HL-60 (cell line): ENCODE results near the gene CHRNG.

ENCODE experiments used
- DNase-seq, 2 experiments: peaks; one replicate each; pipeline ENCODE4 v3.0.0-alpha.2; 2010 to 2020; ENCODE audit warnings: low read depth in 1 of 2, low spot score in 1 of 2
- H3K27ac ChIP-seq: fragments of 250-450 bp; sonication (Bioruptor Pico); replicated peaks from 2 replicates; pipeline ENCODE4 v1.5.1; 2020; ENCODE audit warnings: mild to moderate bottlenecking, moderate library complexity
- H3K27me3 ChIP-seq: fragments of 250-450 bp; sonication (Bioruptor Pico); 2 replicates; pipeline ENCODE4 v1.5.1; 2021; ENCODE audit warnings: mild to moderate bottlenecking, moderate library complexity; ENCODE audit not compliant: insufficient read depth, poor library complexity, severe bottlenecking
- H3K4me3 ChIP-seq: replicated peaks from 2 replicates; pipeline ENCODE4 v1.5.1; 2011; ENCODE audit warnings: mild to moderate bottlenecking, control low read depth, low read length; ENCODE audit not compliant: insufficient read depth
- GABPA ChIP-seq: IDR thresholded peaks from 2 replicates; pipeline ENCODE4 v1.6.1; 2012; ENCODE audit warnings: low read depth
- POLR2AphosphoS5 ChIP-seq: IDR thresholded peaks from 2 replicates; pipeline ENCODE4 v1.6.1; 2012; ENCODE audit warnings: low read depth
- SPI1 ChIP-seq: IDR thresholded peaks from 2 replicates; pipeline ENCODE4 v1.6.1; 2012; ENCODE audit warnings: low read depth, mild to moderate bottlenecking, borderline replicate concordance
- long read RNA-seq: library from polyadenylated mRNA; unstranded; transcript quantifications from one replicate; pipeline ENCODE4 v2.0.0, GENCODE V29; 2020
- TF ChIP-seq, protein P1 (sequence below): IDR thresholded peaks from one replicate; pipeline ENCODE4 v1.5.1; 2011; ENCODE audit warnings: low read length, control low read depth, inconsistent platforms; ENCODE audit not compliant: insufficient read depth
- TF ChIP-seq, protein P2 (sequence below): IDR thresholded peaks from 2 replicates; pipeline ENCODE4 v1.6.1; 2012; ENCODE audit warnings: low read depth; ENCODE audit not compliant: insufficient replicate concordance

CHRNG gene, protein sequence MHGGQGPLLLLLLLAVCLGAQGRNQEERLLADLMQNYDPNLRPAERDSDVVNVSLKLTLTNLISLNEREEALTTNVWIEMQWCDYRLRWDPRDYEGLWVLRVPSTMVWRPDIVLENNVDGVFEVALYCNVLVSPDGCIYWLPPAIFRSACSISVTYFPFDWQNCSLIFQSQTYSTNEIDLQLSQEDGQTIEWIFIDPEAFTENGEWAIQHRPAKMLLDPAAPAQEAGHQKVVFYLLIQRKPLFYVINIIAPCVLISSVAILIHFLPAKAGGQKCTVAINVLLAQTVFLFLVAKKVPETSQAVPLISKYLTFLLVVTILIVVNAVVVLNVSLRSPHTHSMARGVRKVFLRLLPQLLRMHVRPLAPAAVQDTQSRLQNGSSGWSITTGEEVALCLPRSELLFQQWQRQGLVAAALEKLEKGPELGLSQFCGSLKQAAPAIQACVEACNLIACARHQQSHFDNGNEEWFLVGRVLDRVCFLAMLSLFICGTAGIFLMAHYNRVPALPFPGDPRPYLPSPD
- long read RNA-seq, partial matches to known transcripts: 0 of 1 reads
- long read RNA-seq, other reads (novel, unspliced or antisense): 1 of 1 reads

DNA sequence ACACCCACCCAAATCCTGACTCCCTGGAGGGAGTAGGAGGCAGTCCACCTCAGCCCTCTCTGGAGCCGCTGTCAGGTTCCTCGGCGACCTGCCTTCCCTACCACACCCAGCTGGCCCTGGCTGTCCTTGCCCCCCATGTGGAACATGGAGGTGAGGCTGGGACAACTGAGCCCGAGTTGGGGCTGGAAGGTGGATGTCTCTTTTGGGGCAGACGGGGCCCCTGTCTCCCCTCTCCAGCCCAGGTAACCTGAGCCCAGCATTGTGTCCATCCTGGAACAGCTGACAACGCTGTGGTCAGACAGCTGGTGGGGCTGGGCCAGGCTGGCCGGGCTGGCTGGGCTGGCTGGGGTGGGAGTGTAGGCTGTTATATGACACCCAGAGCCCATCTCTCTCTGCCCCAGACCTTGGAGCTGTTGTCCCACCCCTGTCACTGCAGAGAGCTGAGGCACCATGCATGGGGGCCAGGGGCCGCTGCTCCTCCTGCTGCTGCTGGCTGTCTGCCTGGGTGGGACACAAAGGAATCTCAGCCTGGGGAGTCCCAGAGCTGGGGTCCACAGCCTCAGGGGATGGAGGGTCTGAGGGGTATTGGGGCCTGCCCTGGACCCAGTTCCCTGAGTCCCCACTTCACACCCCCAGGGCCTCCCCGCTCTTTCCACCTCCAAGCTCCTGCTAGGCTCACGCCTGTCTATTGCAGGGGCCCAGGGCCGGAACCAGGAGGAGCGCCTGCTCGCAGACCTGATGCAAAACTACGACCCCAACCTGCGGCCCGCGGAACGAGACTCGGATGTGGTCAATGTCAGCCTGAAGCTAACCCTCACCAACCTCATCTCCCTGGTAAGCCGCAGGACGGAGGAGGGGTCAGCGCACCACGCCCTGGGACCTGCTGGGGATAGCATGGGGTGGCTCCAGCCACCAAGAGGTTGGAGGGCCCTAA is at the start of gene CHRNG:
Gene CHRNG (plus strand): TSS at position 395 of the 934 bp plus-strand sequence. CDS start 56 bp downstream, at position 451.
- TF ChIP-seq, protein P1, sequence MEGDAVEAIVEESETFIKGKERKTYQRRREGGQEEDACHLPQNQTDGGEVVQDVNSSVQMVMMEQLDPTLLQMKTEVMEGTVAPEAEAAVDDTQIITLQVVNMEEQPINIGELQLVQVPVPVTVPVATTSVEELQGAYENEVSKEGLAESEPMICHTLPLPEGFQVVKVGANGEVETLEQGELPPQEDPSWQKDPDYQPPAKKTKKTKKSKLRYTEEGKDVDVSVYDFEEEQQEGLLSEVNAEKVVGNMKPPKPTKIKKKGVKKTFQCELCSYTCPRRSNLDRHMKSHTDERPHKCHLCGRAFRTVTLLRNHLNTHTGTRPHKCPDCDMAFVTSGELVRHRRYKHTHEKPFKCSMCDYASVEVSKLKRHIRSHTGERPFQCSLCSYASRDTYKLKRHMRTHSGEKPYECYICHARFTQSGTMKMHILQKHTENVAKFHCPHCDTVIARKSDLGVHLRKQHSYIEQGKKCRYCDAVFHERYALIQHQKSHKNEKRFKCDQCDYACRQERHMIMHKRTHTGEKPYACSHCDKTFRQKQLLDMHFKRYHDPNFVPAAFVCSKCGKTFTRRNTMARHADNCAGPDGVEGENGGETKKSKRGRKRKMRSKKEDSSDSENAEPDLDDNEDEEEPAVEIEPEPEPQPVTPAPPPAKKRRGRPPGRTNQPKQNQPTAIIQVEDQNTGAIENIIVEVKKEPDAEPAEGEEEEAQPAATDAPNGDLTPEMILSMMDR: no peak
- TF ChIP-seq, protein P2, sequence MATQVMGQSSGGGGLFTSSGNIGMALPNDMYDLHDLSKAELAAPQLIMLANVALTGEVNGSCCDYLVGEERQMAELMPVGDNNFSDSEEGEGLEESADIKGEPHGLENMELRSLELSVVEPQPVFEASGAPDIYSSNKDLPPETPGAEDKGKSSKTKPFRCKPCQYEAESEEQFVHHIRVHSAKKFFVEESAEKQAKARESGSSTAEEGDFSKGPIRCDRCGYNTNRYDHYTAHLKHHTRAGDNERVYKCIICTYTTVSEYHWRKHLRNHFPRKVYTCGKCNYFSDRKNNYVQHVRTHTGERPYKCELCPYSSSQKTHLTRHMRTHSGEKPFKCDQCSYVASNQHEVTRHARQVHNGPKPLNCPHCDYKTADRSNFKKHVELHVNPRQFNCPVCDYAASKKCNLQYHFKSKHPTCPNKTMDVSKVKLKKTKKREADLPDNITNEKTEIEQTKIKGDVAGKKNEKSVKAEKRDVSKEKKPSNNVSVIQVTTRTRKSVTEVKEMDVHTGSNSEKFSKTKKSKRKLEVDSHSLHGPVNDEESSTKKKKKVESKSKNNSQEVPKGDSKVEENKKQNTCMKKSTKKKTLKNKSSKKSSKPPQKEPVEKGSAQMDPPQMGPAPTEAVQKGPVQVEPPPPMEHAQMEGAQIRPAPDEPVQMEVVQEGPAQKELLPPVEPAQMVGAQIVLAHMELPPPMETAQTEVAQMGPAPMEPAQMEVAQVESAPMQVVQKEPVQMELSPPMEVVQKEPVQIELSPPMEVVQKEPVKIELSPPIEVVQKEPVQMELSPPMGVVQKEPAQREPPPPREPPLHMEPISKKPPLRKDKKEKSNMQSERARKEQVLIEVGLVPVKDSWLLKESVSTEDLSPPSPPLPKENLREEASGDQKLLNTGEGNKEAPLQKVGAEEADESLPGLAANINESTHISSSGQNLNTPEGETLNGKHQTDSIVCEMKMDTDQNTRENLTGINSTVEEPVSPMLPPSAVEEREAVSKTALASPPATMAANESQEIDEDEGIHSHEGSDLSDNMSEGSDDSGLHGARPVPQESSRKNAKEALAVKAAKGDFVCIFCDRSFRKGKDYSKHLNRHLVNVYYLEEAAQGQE: no peak
- TF ChIP-seq SPI1 (no peak), GABPA (no peak), POLR2AphosphoS5 (no peak)
- Histone ChIP-seq H3K27me3 (no peaks in the 10 kb centered on the region), H3K27ac (no peak within 1 kb of the TSS), H3K4me3 (no peak within 1 kb of the TSS)
- DNase-seq: no peak

DNA sequence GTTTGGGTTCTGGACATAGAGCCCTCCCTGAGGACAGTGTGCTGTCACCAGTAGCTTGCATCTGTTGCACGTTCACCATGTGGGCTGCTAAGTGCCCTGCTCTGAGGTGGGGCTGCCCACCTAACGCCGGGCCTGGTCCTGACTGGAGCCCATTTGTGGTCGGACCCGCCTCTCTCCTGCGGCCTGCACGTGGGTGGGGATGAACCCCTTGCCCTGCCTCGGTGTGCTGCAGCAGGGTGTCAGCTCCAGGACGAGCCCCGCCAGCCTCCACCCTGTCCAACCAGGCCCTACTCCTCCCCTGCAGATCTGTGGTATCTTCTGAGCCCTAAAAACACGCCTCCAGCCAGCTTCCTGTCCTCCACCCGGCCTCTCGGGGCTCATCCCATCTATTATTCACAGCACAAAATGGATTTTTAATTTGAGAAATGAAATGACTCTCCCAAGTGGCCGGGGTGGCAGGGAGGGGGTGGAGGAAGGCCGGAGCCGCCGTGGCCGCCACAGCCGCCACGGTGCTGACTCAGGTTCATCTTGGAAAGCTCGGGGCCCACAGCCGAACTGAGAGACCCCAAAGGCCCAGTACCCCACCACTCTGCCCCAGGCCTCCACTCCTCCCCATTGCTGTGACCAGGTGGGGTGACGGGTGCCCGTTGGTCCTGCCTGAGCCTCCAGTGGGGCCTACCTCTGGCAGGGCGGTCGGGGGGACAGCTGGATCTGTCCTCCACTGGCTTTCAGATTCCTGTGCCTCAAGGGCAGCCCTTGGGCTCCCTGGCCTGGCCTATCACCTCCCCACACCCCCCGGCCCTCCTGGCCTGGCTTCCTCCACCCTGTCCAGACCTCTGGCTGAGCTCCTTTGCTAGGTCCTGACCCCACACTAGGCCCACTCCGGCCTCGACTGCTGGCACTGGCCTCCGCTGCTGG is 49.0 kb upstream of the CHRNG start:
- TF ChIP-seq, protein P2: no peak
- Histone ChIP-seq H3K4me3 (no peak overlapping the region), H3K27me3 (peaks cover 40% of the 10 kb centered on the region), H3K27ac (no peak overlapping the region)
- no peak for DNase-seq

DNA sequence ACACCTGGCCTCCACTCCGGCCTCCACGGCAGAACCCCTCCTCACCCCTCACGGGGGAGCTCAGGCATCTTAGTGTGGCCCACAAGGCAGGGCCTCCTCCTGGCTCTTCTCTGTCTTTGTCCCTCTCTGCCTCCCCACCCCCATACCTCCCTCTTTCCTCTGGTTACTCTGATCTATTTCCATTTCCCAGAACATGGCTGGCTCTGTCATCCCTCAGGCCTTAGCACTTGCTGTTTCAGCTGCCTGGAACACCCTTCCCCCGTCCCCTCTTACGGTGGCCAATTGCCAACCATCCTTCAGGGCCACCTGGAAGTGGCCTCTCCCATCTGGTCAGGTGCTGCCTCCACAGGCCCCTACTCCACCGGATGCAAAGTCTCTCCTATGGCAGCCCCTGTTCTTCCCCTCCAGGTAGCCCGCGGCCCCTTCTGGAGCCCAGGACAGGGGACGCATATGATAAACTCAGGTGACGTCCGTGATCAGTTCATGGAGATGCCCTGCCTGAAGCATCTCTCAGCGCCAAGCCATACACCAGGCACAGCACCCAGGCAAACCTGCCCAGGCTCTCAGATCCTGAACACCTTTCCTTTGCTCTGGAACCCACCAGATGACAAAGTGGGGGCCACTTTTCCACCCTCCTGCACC is 48.2 kb upstream of the CHRNG start:
- Histone ChIP-seq H3K27ac (no peak overlapping the region), H3K27me3 (peaks cover 34% of the 10 kb centered on the region), H3K4me3 (no peak overlapping the region)
- TF ChIP-seq, protein P2: no peak
- TF ChIP-seq, protein P1: no peak
- TF ChIP-seq POLR2AphosphoS5 (no peak), GABPA (no peak), SPI1 (no peak)
- DNase-seq: no peak
